Measurements from ENCODE around the gene C13orf42.

- no peak for TF ChIP-seq RB1 (IDR thresholded peaks at IDR 0.05; ENCODE audit: borderline replicate concordance)
- TF ChIP-seq RCOR1 (conservative IDR thresholded peaks at IDR 0.05; ENCODE audit: low read depth, low read length): no peak
- no peak for TF ChIP-seq NR2C2 (IDR thresholded peaks at IDR 0.05; ENCODE audit: borderline replicate concordance, control insufficient read depth, insufficient read length, low read depth)
- TF ChIP-seq POLR2AphosphoS5 (IDR thresholded peaks at IDR 0.05; ENCODE audit: low read length): no peak
- no peak for TF ChIP-seq FOXM1 (IDR thresholded peaks at IDR 0.05; ENCODE audit: low read depth, low read length)
- no peak for TF ChIP-seq MYC (IDR thresholded peaks at IDR 0.05; ENCODE audit: insufficient read depth, insufficient read length, insufficient replicate concordance, low read length, severe bottlenecking)
- no peak for TF ChIP-seq POLR2A (IDR thresholded peaks at IDR 0.05; ENCODE audit: low read depth, low read length)
- no peak for TF ChIP-seq SKIL (IDR thresholded peaks at IDR 0.05; ENCODE audit: low read depth, poor library complexity, severe bottlenecking)
- no peak for TF ChIP-seq CTCF (IDR thresholded peaks at IDR 0.05 in 2 of 3, conservative IDR thresholded peaks at IDR 0.05 in 1 of 3; ENCODE audit: control insufficient read depth in 2 of 3, extremely low read depth in 1 of 3, insufficient read depth in 1 of 3, low read depth in 3 of 3, low read length in 3 of 3)
Observed at GRCh38 chr13:51043310-51043709, 67.8 kb downstream of the C13orf42 start.

Measured in GM12878 (cell line).